ENCODE data around the gene SDC4. TPM values are rescaled to one million over a fixed set of nuclear protein-coding genes. Genes with fewer than 3 reads are reported as not detected.

The SDC4 gene
- polyA plus RNA-seq, 1 of the 3 experiments (the other 2 are of a cell fraction) = 131 TPM

- Histone ChIP-seq H3K4me2 (no peak overlapping the region), H3K9ac (no peak overlapping the region), H3F3A (replicated peaks; ENCODE audit: insufficient read depth) (peaks cover 5% of the 10 kb centered on the region), H3K4me3 (ENCODE audit: low read depth in 2 of 2, low read length in 1 of 2) (no peak overlapping the region), H3K27me3 (ENCODE audit: insufficient read depth) (no peaks in the 10 kb centered on the region), H3K36me3 (replicated peaks in 1 of 2; ENCODE audit: control insufficient read depth in 1 of 2, insufficient read depth in 2 of 2, low read length in 1 of 2) (peaks cover 0 to 2% of the 10 kb centered on the region in 2 experiments), H2AFZ (ENCODE audit: low read depth) (no peak overlapping the region), H3K9me2 (no peaks in the 10 kb centered on the region), H3K4me1 (ENCODE audit: control insufficient read depth in 1 of 2, insufficient read depth in 2 of 2, low read depth in 1 of 2, low read length in 1 of 2) (no peaks in the 10 kb centered on the region), H3K79me2 (ENCODE audit: insufficient read depth) (no peaks in the 10 kb centered on the region), H3K27ac (ENCODE audit: low read depth in 2 of 2, low read length in 1 of 2) (no peak overlapping the region), H4K20me1 (ENCODE audit: insufficient read depth) (no peaks in the 10 kb centered on the region), H3K9me3 (no peaks in the 10 kb centered on the region)
- TF ChIP-seq FOXJ3 (CRISPR knock-in tag; IDR thresholded peaks at IDR 0.05) = no peak
- no peak for TF ChIP-seq IRF3 (IDR thresholded peaks at IDR 0.05; ENCODE audit: low read depth, low read length)
- no peak for TF ChIP-seq TCF12 (IDR thresholded peaks at IDR 0.05)
- TF ChIP-seq EP300 (IDR thresholded peaks at IDR 0.05; ENCODE audit: borderline replicate concordance in 1 of 2, low read depth in 1 of 2, low read length in 1 of 2) = no peak
- no peak for TF ChIP-seq MEF2A (IDR thresholded peaks at IDR 0.05; ENCODE audit: borderline replicate concordance, low read depth)
- no peak for TF ChIP-seq JUND (IDR thresholded peaks at IDR 0.05)
- TF ChIP-seq NRF1 (IDR thresholded peaks at IDR 0.05; ENCODE audit: low read depth, low read length) = no peak
- TF ChIP-seq SMC3 (IDR thresholded peaks at IDR 0.05; ENCODE audit: low read depth, low read length) = no peak
- no peak for TF ChIP-seq CTCF (IDR thresholded peaks at IDR 0.05)
- no peak for TF ChIP-seq MAX (IDR thresholded peaks at IDR 0.05; ENCODE audit: low read depth)
- no peak for TF ChIP-seq EZH2phosphoT487 (IDR thresholded peaks at IDR 0.05; ENCODE audit: borderline replicate concordance, low read depth)
- no peak for TF ChIP-seq GABPA (IDR thresholded peaks at IDR 0.05; ENCODE audit: low read depth)
- TF ChIP-seq RFX5 (IDR thresholded peaks at IDR 0.05; ENCODE audit: low read length) = no peak
- no peak for TF ChIP-seq FOSL2 (IDR thresholded peaks at IDR 0.05; ENCODE audit: borderline replicate concordance, low read depth)
- no peak for TF ChIP-seq ZBTB33 (IDR thresholded peaks at IDR 0.05; ENCODE audit: borderline replicate concordance, low read depth)
- TF ChIP-seq POLR2AphosphoS5 (IDR thresholded peaks at IDR 0.05; ENCODE audit: low read depth, low read length) = no peak
- CTCF ChIA-PET = interaction anchor here (0.6 to 3.4 kb wide), 6 partner anchors 10 to 1836 kb away, joined by 3 to 20 read pairs (median 4); no protein-coding TSS in a partner anchor
- no peak for DNase-seq
- WGBS (ENCODE audit: low lambda C conversion rate) = 79% methylated on average over 3 of the region's 3 CpGs
- POLR2A ChIA-PET = no interaction called here
Measured at GRCh38 chr20:45392733-45393132, 44.5 kb upstream of the SDC4 start.
